ENCODE measurements around the gene C1orf35.

- TF ChIP-seq POLR2A (IDR thresholded peaks at IDR 0.05) (no peak), CTCF (IDR thresholded peaks at IDR 0.05) (no peak)
Observed at GRCh38 chr1:228081578-228082213, 21.4 kb downstream of the C1orf35 start.

Measured in adrenal gland (tissue), 5 donors.